Nucleus accumbens (tissue), 56 donors: ENCODE data around the gene FGF10.

Experiments
- DNase-seq, 56 donors: peaks; one replicate each; lab custom pipeline; 2025; lab: John Stamatoyannopoulos, UW

The FGF10 gene

GRCh38 chr5:44360919-44361318, 28.3 kb downstream of the FGF10 start:
- DNase-seq: no peak

- no peak for DNase-seq
Measured at GRCh38 chr5:44358421-44358820, 30.8 kb downstream of the FGF10 start.

- DNase-seq: no peak
Measured at GRCh38 chr5:44356231-44356630, 33.0 kb downstream of the FGF10 start.

- no peak for DNase-seq
Measured at GRCh38 chr5:44345871-44346270, 43.3 kb downstream of the FGF10 start.

GRCh38 chr5:44336708-44337107, 52.5 kb downstream of the FGF10 start:
- no peak for DNase-seq

GRCh38 chr5:44334622-44335021, 54.6 kb downstream of the FGF10 start:
- no peak for DNase-seq

DNA sequence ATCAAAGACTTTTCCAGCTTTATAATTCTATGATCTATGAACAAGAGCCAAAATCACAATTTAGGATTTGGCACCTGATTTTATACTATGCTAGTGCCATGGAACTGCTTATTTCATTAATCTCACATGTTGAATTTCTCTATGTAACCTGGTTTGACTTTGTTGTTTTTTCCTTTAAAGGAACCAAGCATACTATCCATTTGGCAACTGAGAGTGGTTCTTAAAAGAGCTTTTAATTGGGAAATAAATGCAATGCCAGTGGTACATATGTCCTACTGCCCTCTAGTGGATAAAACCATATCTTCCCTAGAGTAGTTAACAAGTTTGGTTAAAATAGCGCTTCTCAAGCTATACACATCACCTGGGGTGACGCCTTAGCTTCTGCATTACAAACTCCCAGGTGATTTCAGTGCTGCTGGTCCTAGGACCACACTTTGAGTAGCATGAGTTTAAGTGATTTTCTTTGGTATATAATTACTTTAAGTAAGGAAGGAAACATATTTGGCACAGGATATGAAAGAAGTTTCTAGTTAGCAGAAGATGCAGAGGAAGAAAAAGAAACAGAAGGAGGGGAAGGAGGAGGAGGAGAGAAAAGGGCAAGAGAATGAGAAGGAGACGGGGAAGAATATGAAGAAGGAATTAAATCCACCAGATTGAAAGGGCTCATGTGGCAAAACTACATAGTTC, 56.8 kb downstream of the FGF10 start:
- DNase-seq: no peak

GRCh38 chr5:44331471-44332050, 57.7 kb downstream of the FGF10 start:
- no peak for DNase-seq

DNA sequence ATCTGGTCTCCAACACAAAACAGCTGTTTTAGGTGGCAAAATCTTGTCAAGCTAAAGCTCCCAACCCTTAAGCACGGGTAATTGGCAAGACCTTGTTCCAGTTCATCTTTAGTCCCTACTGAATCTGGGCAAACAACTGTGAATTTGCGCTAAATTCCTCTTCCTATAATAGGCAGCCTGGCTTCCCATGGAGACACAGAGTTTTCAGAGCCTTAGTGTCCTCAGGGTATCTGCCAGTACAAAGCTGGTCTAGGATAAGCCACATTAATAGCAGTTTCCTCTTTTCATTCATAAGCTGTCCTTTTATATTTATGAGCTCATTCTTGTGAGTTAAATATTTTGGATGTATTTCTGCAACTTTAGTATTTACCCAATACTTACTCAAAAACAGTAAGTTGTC, 59.5 kb downstream of the FGF10 start:
- DNase-seq: no peak

GRCh38 chr5:44321144-44321725, 68.0 kb downstream of the FGF10 start:
- DNase-seq: no peak

DNA sequence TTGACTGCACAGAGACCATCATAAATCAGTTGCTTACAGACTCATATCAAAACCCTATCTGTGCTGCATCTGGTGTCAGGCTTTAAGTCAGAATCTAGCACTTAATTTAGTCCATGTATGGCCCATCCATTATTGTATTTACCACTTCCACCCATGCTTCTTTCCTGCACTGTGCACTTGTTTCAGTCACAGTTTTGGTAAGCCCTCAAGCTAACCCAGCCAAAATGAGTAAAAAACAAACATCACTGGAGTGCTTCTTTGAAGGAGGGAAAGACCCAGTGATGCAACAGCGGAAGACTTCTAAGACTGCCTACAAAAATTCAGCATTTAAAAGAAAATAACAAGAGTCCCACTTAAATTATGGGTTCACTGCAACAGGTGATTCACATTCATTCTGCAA, 69.0 kb downstream of the FGF10 start:
- DNase-seq: no peak

DNA sequence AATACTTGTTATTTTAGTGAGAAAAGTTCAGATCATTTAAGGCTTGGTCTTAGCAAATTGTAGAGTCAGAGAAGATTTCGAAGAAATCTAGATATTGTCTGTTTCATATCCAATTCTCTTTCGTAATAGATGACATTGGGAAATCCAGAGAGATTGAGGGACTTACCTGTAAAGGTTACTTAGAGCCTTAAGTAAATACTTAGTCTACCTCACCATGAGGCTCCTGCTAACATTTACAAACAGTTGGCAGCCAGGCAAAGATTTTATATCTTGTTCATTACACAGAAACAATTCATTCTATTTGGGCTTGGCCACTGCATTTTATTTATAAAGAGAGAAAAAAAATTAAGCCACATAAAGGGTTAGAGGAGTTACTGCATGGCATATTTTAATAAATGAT, 70.3 kb downstream of the FGF10 start:
- DNase-seq: no peak

- DNase-seq: no peak
Measured at GRCh38 chr5:44312374-44312773, 76.8 kb downstream of the FGF10 start.

DNA sequence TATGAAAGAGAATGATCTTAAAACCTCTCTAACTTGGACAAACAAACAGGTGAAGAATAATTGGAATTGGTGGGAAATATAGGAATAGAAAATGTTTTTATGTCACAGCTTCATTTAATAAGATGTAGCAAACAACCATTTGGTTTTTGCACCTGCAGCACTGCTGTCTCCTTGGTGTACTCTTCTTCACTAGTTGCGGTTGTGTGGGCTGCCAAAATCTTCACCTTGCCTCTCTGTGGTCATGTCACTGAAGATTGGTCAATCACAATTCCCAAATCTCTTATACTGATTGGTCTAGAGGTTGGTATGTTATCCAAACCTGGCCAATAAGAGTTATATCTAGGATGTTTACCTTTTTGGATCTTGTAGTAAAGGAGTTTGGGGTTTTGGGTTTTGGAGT, 88.7 kb downstream of the FGF10 start:
- DNase-seq: no peak

GRCh38 chr5:44299394-44299793, 89.8 kb downstream of the FGF10 start:
- DNase-seq: no peak

GRCh38 chr5:44294516-44294915, 94.7 kb downstream of the FGF10 start:
- no peak for DNase-seq

GRCh38 chr5:44292736-44293135, 96.5 kb downstream of the FGF10 start:
- no peak for DNase-seq

DNA sequence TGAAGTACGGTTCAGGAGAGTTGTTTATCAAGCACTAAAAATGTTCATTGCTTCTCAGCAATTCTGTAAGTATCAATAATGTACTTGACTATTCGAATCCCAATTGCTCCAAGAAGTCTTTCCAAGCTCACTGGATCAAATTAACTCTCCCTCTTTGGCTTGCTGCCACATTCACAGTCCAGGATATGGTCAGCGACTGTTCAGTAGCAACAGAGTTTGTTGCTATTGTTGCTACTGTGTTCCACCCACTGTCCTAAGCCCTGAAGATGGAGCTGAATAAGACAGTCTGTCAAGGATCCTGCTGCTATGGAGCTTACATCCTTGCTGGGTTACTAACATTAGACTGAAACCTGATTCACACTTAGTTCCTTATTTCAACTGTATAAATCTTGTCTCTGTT, 110.8 kb downstream of the FGF10 start:
- DNase-seq: no peak

- no peak for DNase-seq
Measured at GRCh38 chr5:44275908-44276307, 113.3 kb downstream of the FGF10 start.

DNA sequence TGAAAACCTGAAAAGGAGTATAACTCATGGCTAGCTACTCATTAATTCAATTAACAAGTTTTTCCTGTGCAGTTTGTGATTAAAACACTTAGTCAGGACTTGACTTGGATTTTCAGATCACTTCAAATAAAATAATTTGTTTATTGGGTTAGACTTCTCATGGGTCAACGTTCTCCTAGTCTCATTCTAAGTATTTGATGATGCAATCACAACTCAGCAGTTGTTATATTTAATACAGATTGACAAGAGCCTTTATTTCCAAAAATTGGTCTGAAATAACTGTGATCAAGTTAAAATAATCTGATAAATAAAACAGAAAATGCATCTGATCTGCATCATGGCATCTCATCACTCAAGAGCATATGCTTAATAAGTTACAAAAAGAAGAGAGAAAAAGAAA, 113.9 kb downstream of the FGF10 start:
- no peak for DNase-seq

GRCh38 chr5:44267909-44268308, 121.3 kb downstream of the FGF10 start:
- DNase-seq: no peak

- DNase-seq: no peak
Measured at GRCh38 chr5:44266882-44267576, 122.2 kb downstream of the FGF10 start.
